DMS153 treated with DMSO at 0.1 percent for 48 hours (cell line): ENCODE measurements around the gene HAPLN1.
A peak's percentile ranks its signal among the peaks of the same experiment; 100 is the strongest.
"Not testable (repeated sequence)": the region's sequence is repeated elsewhere in the genome, so short reads cannot be mapped to it uniquely, and the experiment has no call there.

ENCODE experiments used
- DNase-seq: peaks from one replicate; lab custom pipeline; 2025; ENCODE audit not compliant: unreplicated experiment; lab: John Stamatoyannopoulos, UW

HAPLN1 gene

GRCh38 chr5:83720836-83721537, at the start of gene HAPLN1:
HAPLN1 (minus strand) TSS chr5:83720855; CDS start chr5:83673523, 47,332 bp downstream.
- DNase-seq, result no peak

- no peak for DNase-seq
These were observed 46.8 kb upstream of the HAPLN1 start for GRCh38 chr5:83767409-83767992.

- DNase-seq, result no peak
These were observed 43.4 kb upstream of the HAPLN1 start for GRCh38 chr5:83764101-83764500.

- no peak for DNase-seq
These were observed 39.9 kb upstream of the HAPLN1 start for GRCh38 chr5:83760579-83760978.

GRCh38 chr5:83752700-83753099, 32.0 kb upstream of the HAPLN1 start:
- DNase-seq, result no peak

- DNase-seq, result no peak
These were observed 30.5 kb upstream of the HAPLN1 start for GRCh38 chr5:83751201-83751600.

GRCh38 chr5:83750749-83751148, 30.1 kb upstream of the HAPLN1 start:
- no peak for DNase-seq

GRCh38 chr5:83745816-83746215, 25.2 kb upstream of the HAPLN1 start:
- DNase-seq, result no peak

- no peak for DNase-seq
These were observed 24.2 kb upstream of the HAPLN1 start for GRCh38 chr5:83744821-83745220.

- no peak for DNase-seq
These were observed 21.4 kb upstream of the HAPLN1 start for GRCh38 chr5:83742089-83742488.

- no peak for DNase-seq
These were observed 20.9 kb upstream of the HAPLN1 start for GRCh38 chr5:83741571-83741970.

GRCh38 chr5:83740741-83741140, 20.1 kb upstream of the HAPLN1 start:
- DNase-seq, result no peak

- DNase-seq, result not testable (repeated sequence)
These were observed 15.5 kb upstream of the HAPLN1 start for GRCh38 chr5:83736169-83736568.

- not testable (repeated sequence) for DNase-seq
These were observed 14.4 kb upstream of the HAPLN1 start for GRCh38 chr5:83735058-83735457.

- DNase-seq, result no peak
These were observed 11.0 kb upstream of the HAPLN1 start for GRCh38 chr5:83731638-83732037.

- DNase-seq, result no peak
These were observed 8.7 kb upstream of the HAPLN1 start for GRCh38 chr5:83729362-83729761.

GRCh38 chr5:83726912-83727311, 6.3 kb upstream of the HAPLN1 start:
- DNase-seq, result no peak

- DNase-seq, result no peak
These were observed 4.3 kb upstream of the HAPLN1 start for GRCh38 chr5:83724935-83725334.

GRCh38 chr5:83724001-83724400, 3.3 kb upstream of the HAPLN1 start:
- DNase-seq, result no peak

- no peak for DNase-seq
These were observed 2.4 kb upstream of the HAPLN1 start for GRCh38 chr5:83723031-83723430.

GRCh38 chr5:83721953-83722901, 1.6 kb upstream of the HAPLN1 start:
- peak; percentile 30 for DNase-seq
